Measurements from ENCODE around the gene BABAM2. TPM values are rescaled to one million over a fixed set of nuclear protein-coding genes. Genes with fewer than 3 reads are reported as not detected.

The BABAM2 gene
- total and polyA plus RNA-seq, 4 donors, result 17.2 to 53.8 (median 36.5) TPM

GRCh38 chr2:27891673-27892105, 1.2 kb downstream of the BABAM2 start:
- no peaks in the 10 kb centered on the region for H3K9me3 ChIP-seq (ENCODE audit: control insufficient read depth, low read length)
- peaks cover 0 to 5% of the 10 kb centered on the region in 2 donors for H3K36me3 ChIP-seq (ENCODE audit: control insufficient read depth in 1 of 2, insufficient read depth in 2 of 2, low read length in 1 of 2)
- no peak for DNase-seq
- no peaks in the 10 kb centered on the region for H3K4me1 ChIP-seq (ENCODE audit: control insufficient read depth in 1 of 2, insufficient read depth in 2 of 2, low read length in 2 of 2)
- no peak for ATAC-seq (ENCODE audit: low FRiP score)
- no peaks in the 10 kb centered on the region for H3K27me3 ChIP-seq (ENCODE audit: control insufficient read depth in 1 of 2, insufficient read depth in 2 of 2, low read length in 1 of 2)
- intact Hi-C loops (cut with DNase I), result loop anchor here in 1 of 2 donors (2.0 kb wide), 1 partner anchor 505 kb away; no protein-coding TSS in a partner anchor
- H3K4me3 ChIP-seq (ENCODE audit: low read length in 2 of 2), result no peak overlapping the region
- whole genome bisulfite sequencing, 2 donors, result 74 to 75% methylated on average over 5 of the region's 5 CpGs
- H3K27ac ChIP-seq (ENCODE audit: low read depth in 1 of 2, low read length in 2 of 2), result no peak overlapping the region

GRCh38 chr2:27893006-27893405, 2.5 kb downstream of the BABAM2 start:
- no peak overlapping the region for H3K4me3 ChIP-seq (ENCODE audit: low read length in 2 of 2)
- WGBS, 2 donors, result 78 to 80% methylated on average over 3 of the region's 3 CpGs
- ATAC-seq (ENCODE audit: low FRiP score) (no peak), DNase-seq (no peak)
- no peaks in the 10 kb centered on the region for H3K9me3 ChIP-seq (ENCODE audit: control insufficient read depth, low read length)
- intact Hi-C loops (cut with DNase I), result no loop called here
- H3K4me1 ChIP-seq (ENCODE audit: control insufficient read depth in 1 of 2, insufficient read depth in 2 of 2, low read length in 2 of 2), result no peaks in the 10 kb centered on the region
- H3K27me3 ChIP-seq (ENCODE audit: control insufficient read depth in 1 of 2, insufficient read depth in 2 of 2, low read length in 1 of 2), result no peaks in the 10 kb centered on the region
- no peak overlapping the region for H3K27ac ChIP-seq (ENCODE audit: low read depth in 1 of 2, low read length in 2 of 2)
- H3K36me3 ChIP-seq (ENCODE audit: control insufficient read depth in 1 of 2, insufficient read depth in 2 of 2, low read length in 1 of 2), result peaks cover 0 to 7% of the 10 kb centered on the region in 2 donors

GRCh38 chr2:27897717-27898116, 7.2 kb downstream of the BABAM2 start:
- no peak for ATAC-seq (ENCODE audit: low FRiP score)
- intact Hi-C loops (cut with DNase I), result no loop called here
- no peaks in the 10 kb centered on the region for H3K27me3 ChIP-seq (ENCODE audit: control insufficient read depth in 1 of 2, insufficient read depth in 2 of 2, low read length in 1 of 2)
- no peaks in the 10 kb centered on the region for H3K4me1 ChIP-seq (ENCODE audit: control insufficient read depth in 1 of 2, insufficient read depth in 2 of 2, low read length in 2 of 2)
- DNase-seq, result no peak
- H3K4me3 ChIP-seq (ENCODE audit: low read length in 2 of 2), result no peak overlapping the region
- H3K27ac ChIP-seq (ENCODE audit: low read depth in 1 of 2, low read length in 2 of 2), result no peak overlapping the region
- peaks cover 0 to 9% of the 10 kb centered on the region in 2 donors for H3K36me3 ChIP-seq (ENCODE audit: control insufficient read depth in 1 of 2, insufficient read depth in 2 of 2, low read length in 1 of 2)
- no peaks in the 10 kb centered on the region for H3K9me3 ChIP-seq (ENCODE audit: control insufficient read depth, low read length)

DNA sequence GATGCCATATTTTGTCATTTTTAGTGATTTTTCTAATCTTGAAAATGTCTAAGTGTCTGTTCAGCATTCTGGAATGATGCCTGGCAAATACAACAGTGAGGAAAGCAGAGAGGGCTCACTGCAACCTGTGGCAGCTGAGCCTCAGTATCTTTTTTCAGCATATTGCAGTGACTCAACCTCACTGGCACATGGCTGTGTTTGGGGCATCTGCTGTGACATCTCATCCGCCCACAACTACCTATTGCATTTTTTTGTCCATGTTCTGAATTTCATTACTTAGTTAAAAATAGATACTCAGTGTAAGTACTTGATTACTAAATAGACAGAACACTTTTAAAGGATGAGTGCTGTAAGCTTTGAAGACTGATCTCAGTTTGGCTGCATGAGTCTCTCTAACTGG, 10.7 kb downstream of the BABAM2 start:
- Histone ChIP-seq H3K27ac (ENCODE audit: low read depth in 1 of 2, low read length in 2 of 2) (no peak overlapping the region), H3K36me3 (ENCODE audit: control insufficient read depth in 1 of 2, insufficient read depth in 2 of 2, low read length in 1 of 2) (peaks cover 0 to 9% of the 10 kb centered on the region in 2 donors), H3K27me3 (ENCODE audit: control insufficient read depth in 1 of 2, insufficient read depth in 2 of 2, low read length in 1 of 2) (no peaks in the 10 kb centered on the region), H3K9me3 (ENCODE audit: control insufficient read depth, low read length) (no peaks in the 10 kb centered on the region), H3K4me3 (ENCODE audit: low read length in 2 of 2) (no peak overlapping the region), H3K4me1 (ENCODE audit: control insufficient read depth in 1 of 2, insufficient read depth in 2 of 2, low read length in 2 of 2) (no peaks in the 10 kb centered on the region)
- WGBS, 2 donors, result 78 to 79% methylated on average over 1 of the region's 1 CpG
- intact Hi-C loops (cut with DNase I), result no loop called here
- ATAC-seq (ENCODE audit: low FRiP score), result no peak
- no peak for DNase-seq

DNA sequence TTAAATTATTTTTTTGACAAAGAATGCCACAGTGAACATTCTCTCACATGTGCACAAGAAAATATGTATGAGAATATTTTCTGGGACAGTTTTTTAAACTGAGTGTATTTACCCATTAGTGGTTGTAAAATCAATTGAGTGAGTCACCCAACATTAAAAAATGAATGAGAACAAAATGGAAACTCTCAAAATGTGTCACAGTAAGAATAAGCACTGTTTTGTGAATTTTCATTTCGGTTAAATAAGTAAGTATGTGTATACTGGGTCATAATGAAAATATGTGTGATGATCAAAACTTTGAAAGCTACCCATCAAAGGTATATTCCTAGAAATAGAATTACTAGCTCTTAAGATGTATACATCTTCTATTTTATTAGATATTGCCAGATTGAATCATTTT, 11.6 kb downstream of the BABAM2 start:
- no peak for ATAC-seq (ENCODE audit: low FRiP score)
- WGBS, 2 donors, result 91 to 97% methylated on average over 1 of the region's 1 CpG
- intact Hi-C loops (cut with DNase I), result no loop called here

DNA sequence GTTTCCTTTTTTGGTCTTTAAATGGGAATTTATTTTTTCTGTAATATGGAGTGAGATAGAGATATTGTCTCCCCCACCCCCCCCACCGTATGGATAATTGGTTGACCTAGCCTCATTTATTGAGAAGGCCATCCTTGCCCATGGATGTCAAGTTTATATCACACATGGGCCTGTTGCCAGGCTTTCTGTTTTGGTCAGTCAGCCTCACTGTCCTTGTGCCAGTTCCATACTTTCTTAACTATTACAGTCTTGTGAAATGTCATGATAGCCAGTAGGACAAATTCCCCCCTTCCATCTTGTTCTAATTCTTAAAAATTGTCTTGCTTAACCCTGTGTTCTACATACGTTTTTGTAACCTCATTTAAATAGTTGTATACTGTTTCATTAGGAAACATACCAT, 12.5 kb downstream of the BABAM2 start:
- H3K4me3 ChIP-seq (ENCODE audit: low read length in 2 of 2), result no peak overlapping the region
- H3K9me3 ChIP-seq (ENCODE audit: control insufficient read depth, low read length), result no peaks in the 10 kb centered on the region
- H3K27ac ChIP-seq (ENCODE audit: low read depth in 1 of 2, low read length in 2 of 2), result no peak overlapping the region
- intact Hi-C loops (cut with DNase I), result no loop called here
- H3K4me1 ChIP-seq (ENCODE audit: control insufficient read depth in 1 of 2, insufficient read depth in 2 of 2, low read length in 2 of 2), result no peaks in the 10 kb centered on the region
- no peak for DNase-seq
- H3K27me3 ChIP-seq (ENCODE audit: control insufficient read depth in 1 of 2, insufficient read depth in 2 of 2, low read length in 1 of 2), result no peaks in the 10 kb centered on the region
- 71 to 73% methylated on average over 2 of the region's 2 CpGs for WGBS, 2 donors
- peaks cover 0 to 2% of the 10 kb centered on the region in 2 donors for H3K36me3 ChIP-seq (ENCODE audit: control insufficient read depth in 1 of 2, insufficient read depth in 2 of 2, low read length in 1 of 2)
- no peak for ATAC-seq (ENCODE audit: low FRiP score)

More for the DNA sequence above, 11.6 kb downstream of the BABAM2 start:
- no peaks in the 10 kb centered on the region for H3K27me3 ChIP-seq (ENCODE audit: control insufficient read depth in 1 of 2, insufficient read depth in 2 of 2, low read length in 1 of 2)
- no peaks in the 10 kb centered on the region for H3K9me3 ChIP-seq (ENCODE audit: control insufficient read depth, low read length)
- no peak overlapping the region for H3K4me3 ChIP-seq (ENCODE audit: low read length in 2 of 2)
- DNase-seq, result no peak
- H3K36me3 ChIP-seq (ENCODE audit: control insufficient read depth in 1 of 2, insufficient read depth in 2 of 2, low read length in 1 of 2), result peaks cover 0 to 2% of the 10 kb centered on the region in 2 donors
- no peak overlapping the region for H3K27ac ChIP-seq (ENCODE audit: low read depth in 1 of 2, low read length in 2 of 2)
- H3K4me1 ChIP-seq (ENCODE audit: control insufficient read depth in 1 of 2, insufficient read depth in 2 of 2, low read length in 2 of 2), result no peaks in the 10 kb centered on the region

- DNase-seq (no peak), ATAC-seq (ENCODE audit: low FRiP score) (no peak)
- Histone ChIP-seq H3K27ac (ENCODE audit: low read depth in 1 of 2, low read length in 2 of 2) (no peak overlapping the region), H3K4me3 (ENCODE audit: low read length in 2 of 2) (no peak overlapping the region), H3K27me3 (ENCODE audit: control insufficient read depth in 1 of 2, insufficient read depth in 2 of 2, low read length in 1 of 2) (no peaks in the 10 kb centered on the region), H3K4me1 (ENCODE audit: control insufficient read depth in 1 of 2, insufficient read depth in 2 of 2, low read length in 2 of 2) (no peaks in the 10 kb centered on the region), H3K36me3 (ENCODE audit: control insufficient read depth in 1 of 2, insufficient read depth in 2 of 2, low read length in 1 of 2) (peaks cover 0 to 2% of the 10 kb centered on the region in 2 donors), H3K9me3 (ENCODE audit: control insufficient read depth, low read length) (no peaks in the 10 kb centered on the region)
- 92% methylated on average over 10 of the region's 10 CpGs for WGBS, 2 donors
- intact Hi-C loops (cut with DNase I), result no loop called here
These were observed 13.3 kb downstream of the BABAM2 start for GRCh38 chr2:27903649-27904404.

GRCh38 chr2:27904405-27904665, 13.8 kb downstream of the BABAM2 start:
- WGBS, 2 donors, result 83% methylated on average over 1 of the region's 1 CpG

DNA sequence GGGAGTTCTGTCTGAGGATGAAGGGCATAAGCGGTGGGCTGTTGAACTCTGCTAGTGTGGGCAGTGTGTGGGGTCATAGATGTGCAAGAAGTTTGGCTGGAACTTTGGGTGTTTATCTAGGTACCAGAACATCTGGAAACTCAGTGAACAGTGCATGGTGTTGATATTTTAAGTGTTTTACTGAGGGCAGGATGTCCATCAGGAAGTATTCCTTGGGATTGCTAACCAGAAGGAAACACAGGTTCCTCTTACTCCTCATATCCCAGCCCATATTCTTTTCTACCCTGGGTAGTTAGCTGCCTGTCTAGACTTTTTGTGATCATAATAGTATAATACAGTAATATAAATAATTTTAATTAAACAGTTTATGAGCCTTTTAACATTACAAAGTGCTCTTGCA, 15.5 kb downstream of the BABAM2 start:
- Histone ChIP-seq H3K4me3 (ENCODE audit: low read length in 2 of 2) (no peak overlapping the region), H3K4me1 (ENCODE audit: control insufficient read depth in 1 of 2, insufficient read depth in 2 of 2, low read length in 2 of 2) (no peaks in the 10 kb centered on the region), H3K36me3 (ENCODE audit: control insufficient read depth in 1 of 2, insufficient read depth in 2 of 2, low read length in 1 of 2) (peaks cover 0 to 2% of the 10 kb centered on the region in 2 donors), H3K27me3 (ENCODE audit: control insufficient read depth in 1 of 2, insufficient read depth in 2 of 2, low read length in 1 of 2) (no peaks in the 10 kb centered on the region), H3K9me3 (ENCODE audit: control insufficient read depth, low read length) (no peaks in the 10 kb centered on the region), H3K27ac (ENCODE audit: low read depth in 1 of 2, low read length in 2 of 2) (no peak overlapping the region)
- intact Hi-C loops (cut with DNase I), result no loop called here
- WGBS, 2 donors, result 87 to 93% methylated on average over 1 of the region's 1 CpG
- no peak for DNase-seq
- no peak for ATAC-seq (ENCODE audit: low FRiP score)

More at GRCh38 chr2:27904405-27904665, 13.8 kb downstream of the BABAM2 start:
- H3K4me3 ChIP-seq (ENCODE audit: low read length in 2 of 2), result no peak overlapping the region
- H3K36me3 ChIP-seq (ENCODE audit: control insufficient read depth in 1 of 2, insufficient read depth in 2 of 2, low read length in 1 of 2), result peaks cover 0 to 2% of the 10 kb centered on the region in 2 donors
- no peaks in the 10 kb centered on the region for H3K27me3 ChIP-seq (ENCODE audit: control insufficient read depth in 1 of 2, insufficient read depth in 2 of 2, low read length in 1 of 2)
- no peaks in the 10 kb centered on the region for H3K4me1 ChIP-seq (ENCODE audit: control insufficient read depth in 1 of 2, insufficient read depth in 2 of 2, low read length in 2 of 2)
- H3K27ac ChIP-seq (ENCODE audit: low read depth in 1 of 2, low read length in 2 of 2), result no peak overlapping the region
- no peaks in the 10 kb centered on the region for H3K9me3 ChIP-seq (ENCODE audit: control insufficient read depth, low read length)
- intact Hi-C loops (cut with DNase I), result no loop called here
- ATAC-seq (ENCODE audit: low FRiP score) (no peak), DNase-seq (no peak)
